GM20431 (cell line): ENCODE measurements around the gene NLRP12.
"Not testable (repeated sequence)": the region's sequence is repeated elsewhere in the genome, so short reads cannot be mapped to it uniquely, and the experiment has no call there.

Experiments
- in situ Hi-C: fragments of 300-500 bp; cut with MseI, MboI; formaldehyde crosslinking; loops from one replicate; pipeline ENCODE4 v1.15.0; 2020; ENCODE audit warnings: low sequenced_read_pairs; ENCODE audit not compliant: unreplicated experiment

NLRP12 gene

GRCh38 chr19:53838446-53838845, 14.3 kb upstream of the NLRP12 start:
- in situ Hi-C loops, result not testable (repeated sequence)

DNA sequence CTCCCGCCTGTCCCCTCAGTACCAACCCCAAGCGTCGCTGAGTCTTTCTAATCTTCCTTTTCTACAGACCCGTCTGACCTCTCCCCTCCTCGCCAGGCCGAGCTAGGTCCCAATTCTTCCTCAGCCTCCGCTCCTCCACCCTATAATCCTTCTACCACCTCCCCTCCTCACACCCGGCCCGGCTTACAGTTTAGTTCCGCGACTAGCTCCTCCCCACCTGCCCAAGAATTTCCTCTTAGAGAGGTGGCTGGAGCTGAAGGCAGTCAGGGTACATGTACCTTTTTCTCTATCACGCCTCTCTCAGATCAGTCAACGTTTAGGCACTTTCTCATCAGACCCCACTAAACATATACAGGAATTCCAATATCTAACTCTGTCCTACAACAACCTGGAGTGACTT, 8.7 kb upstream of the NLRP12 start:
- in situ Hi-C loops, result not testable (repeated sequence)

GRCh38 chr19:53828531-53828930, 4.4 kb upstream of the NLRP12 start:
- in situ Hi-C loops, result no loop called here

DNA sequence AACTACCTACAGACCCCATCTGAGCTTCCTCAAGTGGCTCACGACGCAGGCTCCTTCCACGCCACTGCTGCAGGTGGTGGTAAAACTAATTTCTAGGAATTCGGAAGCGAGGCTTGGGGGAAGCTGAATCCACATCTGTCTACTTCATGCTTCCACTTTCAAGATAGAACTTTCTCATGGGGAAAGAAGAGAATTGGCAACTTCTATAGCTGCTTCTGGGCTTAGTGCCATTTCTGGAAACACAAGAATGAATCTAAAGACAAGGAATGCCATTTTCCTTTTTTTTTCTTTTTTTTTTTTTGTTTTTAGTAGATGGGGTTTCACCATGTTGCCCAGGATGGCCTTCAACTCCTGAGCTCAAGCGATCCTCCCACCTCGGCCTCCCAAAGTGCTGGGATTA, 2.8 kb upstream of the NLRP12 start:
- in situ Hi-C loops, result no loop called here

- in situ Hi-C loops, result no loop called here
These were observed 564 bp downstream of the NLRP12 start for GRCh38 chr19:53823380-53824120.

- in situ Hi-C loops, result no loop called here
These were observed 4.3 kb downstream of the NLRP12 start for GRCh38 chr19:53819861-53820260.

GRCh38 chr19:53818756-53819155, 5.4 kb downstream of the NLRP12 start:
- in situ Hi-C loops, result no loop called here

DNA sequence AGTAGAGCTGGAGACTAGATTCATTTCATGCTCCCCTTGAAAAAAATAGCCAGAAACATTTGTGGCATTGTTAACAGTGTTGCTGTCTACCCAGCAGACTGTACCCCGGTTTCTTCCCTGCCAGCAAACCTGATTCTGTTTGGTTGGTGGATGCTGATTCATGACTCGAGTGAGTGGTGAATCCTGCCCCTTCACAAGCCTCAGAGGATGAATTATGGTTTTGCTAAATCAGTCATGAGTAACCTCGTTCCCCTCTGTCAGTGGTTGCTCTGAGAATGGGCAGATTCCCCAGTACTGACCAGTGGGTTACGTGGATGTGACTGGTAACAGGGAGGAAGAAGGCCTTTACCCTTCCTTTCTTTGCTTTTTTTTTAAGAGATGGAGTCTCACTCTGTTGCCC, 10.1 kb downstream of the NLRP12 start:
- in situ Hi-C loops, result no loop called here

- in situ Hi-C loops, result no loop called here
These were observed 11.8 kb downstream of the NLRP12 start for GRCh38 chr19:53812335-53812734.

DNA sequence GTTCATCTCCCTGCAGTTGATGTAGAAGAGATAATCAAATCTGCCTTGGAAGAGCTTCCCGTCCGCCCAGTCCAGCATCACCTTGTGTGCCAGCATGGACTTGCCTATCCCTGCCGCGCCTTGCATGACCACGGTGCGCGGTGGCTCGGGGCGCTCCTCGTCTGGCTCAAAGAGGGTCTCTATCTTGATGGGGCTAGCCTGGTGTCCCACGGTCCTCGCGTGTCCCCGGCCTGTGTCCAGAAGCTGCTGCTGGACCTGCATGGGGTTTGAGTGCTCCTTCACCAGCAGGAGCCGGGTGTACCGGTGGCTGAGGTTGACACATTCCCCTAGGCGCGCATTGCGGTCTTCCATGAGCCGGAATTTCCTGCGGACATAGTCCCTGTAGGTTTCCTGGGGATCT, 13.2 kb downstream of the NLRP12 start:
- in situ Hi-C loops, result no loop called here

DNA sequence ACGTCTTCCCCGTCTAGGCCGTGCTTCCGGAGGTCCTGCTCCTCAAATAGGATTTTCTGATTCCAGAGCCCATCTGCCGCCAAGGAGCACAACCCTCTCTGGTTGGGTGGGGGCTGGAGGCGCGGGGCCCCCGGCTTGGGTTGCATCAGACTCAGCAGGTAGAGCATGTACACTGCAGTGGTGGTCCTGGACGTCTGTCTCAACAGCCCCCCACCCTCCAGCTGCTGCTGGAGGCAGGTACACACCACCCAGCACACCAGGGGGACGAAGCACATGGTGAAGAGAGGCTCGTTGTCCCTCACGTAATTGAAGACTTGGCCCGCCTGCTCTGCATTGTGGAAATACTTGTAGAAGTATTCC, 13.9 kb downstream of the NLRP12 start:
- in situ Hi-C loops, result no loop called here

DNA sequence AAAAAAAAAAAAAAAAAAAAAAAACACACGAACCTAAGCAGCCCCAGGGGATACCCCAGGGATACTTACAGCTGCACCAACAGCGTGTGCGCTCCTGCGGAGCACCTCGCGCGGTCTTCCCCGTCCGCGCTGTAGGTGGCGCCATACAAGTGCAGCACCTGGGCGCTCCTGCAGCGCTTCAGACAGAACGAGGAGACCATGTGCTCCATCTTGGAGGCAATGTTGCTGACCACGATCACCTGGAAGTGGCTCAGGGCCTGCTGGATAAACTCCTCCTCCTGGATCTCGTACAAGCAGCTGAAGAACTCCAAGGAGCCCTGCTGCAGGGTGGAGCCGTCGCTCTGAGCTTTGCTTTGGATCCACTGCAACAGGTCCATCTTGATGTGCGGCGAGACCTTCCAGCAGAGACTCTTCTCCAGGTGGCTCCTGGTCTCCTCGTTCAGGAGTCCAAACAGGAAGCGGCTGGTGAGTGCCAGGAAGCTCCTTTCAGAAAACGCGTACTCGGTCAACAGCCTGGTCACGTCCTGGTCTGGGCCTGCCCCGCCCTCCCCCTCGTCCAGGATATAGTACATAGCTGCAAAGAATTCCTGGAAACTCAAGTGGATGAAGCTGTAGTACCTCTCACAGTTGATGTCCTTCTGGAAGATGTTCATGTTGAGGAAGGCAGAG, 14.5 kb downstream of the NLRP12 start:
- in situ Hi-C loops, result no loop called here

- in situ Hi-C loops, result no loop called here
These were observed 15.4 kb downstream of the NLRP12 start for GRCh38 chr19:53808710-53809125.

DNA sequence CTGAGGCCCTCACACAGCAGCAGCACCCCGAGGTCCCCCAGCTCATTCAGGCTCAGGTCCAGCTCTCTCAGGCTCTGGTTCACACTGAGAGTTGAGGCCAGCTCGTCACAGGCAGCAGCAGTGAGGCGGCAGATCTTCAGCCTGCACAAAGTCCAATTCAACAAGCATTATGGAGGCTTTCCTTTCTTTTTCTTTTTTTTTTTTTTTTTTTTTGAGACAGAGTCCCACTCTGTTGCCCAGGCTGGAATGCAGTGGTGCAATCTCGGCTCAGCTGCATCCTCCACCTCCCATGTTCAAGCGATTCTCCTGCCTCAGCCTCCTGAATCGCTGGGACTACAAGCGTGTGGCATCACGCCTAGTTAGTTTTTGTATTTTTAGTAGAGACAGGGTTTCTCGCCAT, 22.9 kb downstream of the NLRP12 start:
- in situ Hi-C loops, result no loop called here

DNA sequence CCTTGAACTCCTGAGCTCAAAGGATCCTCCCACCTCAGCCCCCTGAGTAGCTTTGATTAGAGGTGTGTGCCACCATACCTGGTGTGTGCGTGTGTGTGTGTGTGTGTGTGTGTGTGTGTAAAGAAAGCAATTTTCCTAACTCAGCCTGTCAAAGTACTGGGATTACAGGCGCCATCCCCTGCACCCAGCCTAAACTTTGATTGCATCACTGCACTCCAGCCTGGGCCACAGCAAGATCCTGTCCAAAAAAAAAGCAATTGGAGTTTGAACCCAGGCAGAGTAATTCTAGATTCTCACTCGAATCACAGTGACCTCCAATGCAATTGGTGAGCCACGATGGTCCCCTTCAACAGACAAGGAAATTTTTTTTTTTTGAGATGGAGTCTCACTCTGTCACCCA, 29.1 kb downstream of the NLRP12 start:
- in situ Hi-C loops, result no loop called here

DNA sequence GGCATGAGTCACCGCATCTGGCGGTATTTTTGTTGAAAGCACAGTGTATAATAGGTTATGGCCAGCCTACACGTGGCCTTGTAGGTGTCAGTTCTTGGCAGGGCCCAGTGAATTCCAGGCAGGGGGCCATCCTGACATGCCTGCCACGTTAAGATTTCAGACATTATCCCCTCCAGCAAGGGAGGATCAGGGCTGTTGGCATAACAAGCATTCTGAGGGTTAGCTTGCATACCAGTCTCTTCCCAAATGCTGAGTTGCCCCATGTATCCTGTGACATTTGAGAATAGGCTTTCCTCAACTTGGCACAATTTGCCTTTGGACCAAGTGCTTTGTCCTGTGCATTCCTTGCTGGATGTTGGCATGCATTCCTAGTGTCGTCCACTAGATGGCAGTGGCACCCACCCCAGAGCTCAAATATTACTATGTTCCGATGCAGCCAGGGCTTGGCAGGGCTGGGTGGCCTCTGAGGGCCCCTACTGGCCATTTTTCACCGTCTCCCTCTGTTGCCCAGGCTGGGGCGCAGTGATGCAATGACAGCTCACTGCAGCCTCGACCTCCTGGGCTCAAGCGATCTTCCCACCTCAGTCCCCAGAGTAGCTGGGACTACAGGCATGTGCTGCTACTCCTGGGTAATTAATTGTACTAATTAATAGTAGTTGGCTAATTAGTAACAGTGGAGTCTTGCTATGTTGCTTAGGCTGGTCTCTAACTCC, 31.2 kb downstream of the NLRP12 start:
- in situ Hi-C loops, result no loop called here

- in situ Hi-C loops, result no loop called here
These were observed 34.1 kb downstream of the NLRP12 start for GRCh38 chr19:53789708-53790678.

- in situ Hi-C loops, result no loop called here
These were observed 36.8 kb downstream of the NLRP12 start for GRCh38 chr19:53787266-53787665.

DNA sequence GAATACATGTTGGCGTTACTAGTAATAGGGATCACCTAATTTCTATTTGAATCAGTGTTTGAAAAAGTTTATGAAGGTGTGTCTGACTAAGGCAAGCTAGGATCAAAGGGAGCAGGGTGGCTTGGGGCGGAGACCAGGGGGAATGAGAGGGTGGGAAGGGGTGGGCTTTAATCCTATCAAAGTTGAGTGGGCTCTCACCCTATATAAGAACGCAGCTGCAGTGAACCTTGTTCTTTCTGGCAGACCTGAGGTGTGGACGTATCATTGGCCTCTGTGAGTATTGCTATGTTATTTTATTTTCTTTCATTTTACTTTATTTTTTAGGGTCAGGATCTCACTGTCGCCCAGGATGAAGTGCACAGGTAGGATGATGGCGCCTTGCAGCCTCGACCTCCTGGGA, 37.4 kb downstream of the NLRP12 start:
- in situ Hi-C loops, result no loop called here

GRCh38 chr19:53785196-53785889, 38.8 kb downstream of the NLRP12 start:
- in situ Hi-C loops, result no loop called here
